BLaER1 treated with 17β-estradiol and CSF1 and Interleukin-3, amounts not matched to agents 10 nM and 100 nM (cell line): ENCODE measurements around the gene ADGRD2.

Experiments used
- H3K27ac ChIP-seq, 11 experiments: shearing (Covaris generic); formaldehyde crosslinking; 2 replicates each; pipeline ENCODE4 v1.8.1; 2022
- H3K27me3 ChIP-seq, 11 experiments: shearing (Covaris generic); formaldehyde crosslinking; 2 replicates each; pipeline ENCODE4 v1.8.1; 2022
- H3K36me3 ChIP-seq, 11 experiments: shearing (Covaris generic); formaldehyde crosslinking; 2 replicates each; pipeline ENCODE4 v1.8.1; 2022
- H3K4me1 ChIP-seq, 10 experiments: shearing (Covaris generic); formaldehyde crosslinking; 2 replicates each; pipeline ENCODE4 v1.8.1; 2022
- H3K4me2 ChIP-seq, 11 experiments: shearing (Covaris generic); formaldehyde crosslinking; 2 replicates each; pipeline ENCODE4 v1.8.1; 2022
- H3K4me3 ChIP-seq, 10 experiments: shearing (Covaris generic); formaldehyde crosslinking; 2 replicates each; pipeline ENCODE4 v1.8.1; 2022
- H3K9ac ChIP-seq, 11 experiments: shearing (Covaris generic); formaldehyde crosslinking; 2 replicates each; pipeline ENCODE4 v1.8.1; 2022
- H3K9me3 ChIP-seq, 11 experiments: shearing (Covaris generic); formaldehyde crosslinking; replicated peaks in 1 of 11; 2 replicates each; pipeline ENCODE4 v1.8.1; 2022
- H4K20me1 ChIP-seq, 11 experiments: shearing (Covaris generic); formaldehyde crosslinking; 2 replicates each; pipeline ENCODE4 v1.8.1; 2022
- Cebpa-rat ChIP-seq, 11 experiments: shearing (Covaris generic); IDR thresholded peaks; 2 replicates each; pipeline ENCODE4 v1.8.1; 2022

ADGRD2 gene

DNA sequence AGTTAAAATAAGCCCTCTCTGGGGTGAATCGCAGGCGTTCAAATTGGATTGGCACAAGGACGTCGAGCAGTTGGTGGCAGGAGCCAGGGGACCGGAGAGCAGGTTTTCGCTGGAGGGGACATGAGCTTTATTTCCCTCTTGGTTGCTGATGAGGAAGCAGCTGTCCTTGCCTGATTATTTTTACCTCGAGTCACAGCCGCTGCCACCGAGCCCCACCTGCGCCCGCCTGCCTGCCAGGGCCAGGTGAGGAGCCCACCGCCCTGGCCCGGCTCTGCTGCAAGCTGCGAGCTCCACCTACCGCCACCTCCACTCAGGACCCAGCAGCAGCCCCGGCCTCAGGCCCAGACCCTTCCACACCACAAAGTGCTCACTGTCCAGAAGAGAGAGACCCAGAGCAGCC, 9.0 kb upstream of the ADGRD2 start:
- H3K36me3 ChIP-seq = no peaks in the 10 kb centered on the region
- 0 out of 22 replicates have a peak overlapping the region, but pooled peaks of 4 of the 11 experiments have one; percentile 5 to 25 (median 18) for H3K9ac ChIP-seq
- no peak overlapping the region for H3K27ac ChIP-seq
- peaks cover 23 to 45% (median 37%) of the 10 kb centered on the region in 10 experiments for H3K4me1 ChIP-seq
- no peak for TF ChIP-seq Cebpa-rat (IDR thresholded peaks at IDR 0.05)
- no peak overlapping the region for H3K4me3 ChIP-seq
- peak overlapping the region; percentile 7 to 78 (median 66); a peak in 20 of 22 replicates for H3K4me2 ChIP-seq
- no peaks in the 10 kb centered on the region for H3K27me3 ChIP-seq
- H4K20me1 ChIP-seq = no peaks in the 10 kb centered on the region
- peaks cover 0 to 20% (median 11%) of the 10 kb centered on the region in 11 experiments; a peak in 14 of 22 replicates for H3K9me3 ChIP-seq

DNA sequence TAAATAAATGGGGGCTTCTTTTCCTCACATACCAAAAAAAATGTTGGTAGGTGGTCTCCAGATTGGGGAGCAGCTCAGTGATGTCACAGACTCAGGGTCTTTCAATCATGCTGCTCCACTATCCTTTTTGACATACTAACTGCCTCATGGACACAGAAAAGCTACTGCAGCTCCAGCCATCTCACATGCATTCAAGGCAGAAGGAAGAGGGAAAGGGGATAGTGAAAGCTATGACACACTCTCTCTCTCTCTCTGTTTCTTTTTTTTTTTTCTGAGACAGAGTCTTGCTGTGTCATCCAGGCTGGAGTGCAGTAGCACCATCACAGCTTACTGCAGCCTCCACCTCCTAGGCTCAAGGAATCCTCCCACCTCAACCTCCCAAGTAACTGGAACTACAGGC, 7.9 kb upstream of the ADGRD2 start:
- Histone ChIP-seq H3K27me3 (no peaks in the 10 kb centered on the region), H3K27ac (0 out of 22 replicates have a peak overlapping the region, but pooled peaks of 1 of the 11 experiments have one; percentile 16), H3K9ac (no peak overlapping the region), H3K4me1 (peaks cover 13 to 34% (median 27%) of the 10 kb centered on the region in 10 experiments; a peak in 18 of 20 replicates), H3K4me3 (no peak overlapping the region), H3K36me3 (no peaks in the 10 kb centered on the region), H3K4me2 (peak overlapping the region in 9 of 11 experiments; percentile 10 to 76 (median 38); a peak in 13 of 22 replicates), H3K9me3 (peaks cover 0 to 20% (median 11%) of the 10 kb centered on the region in 11 experiments; a peak in 14 of 22 replicates), H4K20me1 (no peaks in the 10 kb centered on the region; a peak in 1 of 22 replicates)
- no peak for TF ChIP-seq Cebpa-rat (IDR thresholded peaks at IDR 0.05)

DNA sequence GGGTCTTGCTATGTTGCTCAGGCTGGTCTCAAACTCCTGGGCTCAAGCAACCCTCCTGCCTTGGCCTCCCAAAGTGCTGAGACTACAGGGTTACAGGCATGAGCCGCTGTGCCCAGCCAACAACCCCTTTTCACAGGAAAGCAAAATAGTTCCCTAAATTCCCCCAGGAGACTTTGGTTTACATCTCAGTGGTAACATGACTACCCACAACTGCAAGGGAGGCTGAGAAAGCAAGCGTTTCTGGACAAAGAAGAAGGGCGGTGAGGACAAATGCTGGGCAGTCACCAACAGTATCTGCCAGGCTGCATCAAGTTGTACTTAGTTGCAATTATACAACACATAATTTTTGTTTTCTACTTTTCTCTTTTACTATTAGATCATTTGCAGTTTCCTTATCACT, 7.4 kb upstream of the ADGRD2 start:
- Histone ChIP-seq H3K36me3 (no peaks in the 10 kb centered on the region), H3K4me2 (peak overlapping the region in 9 of 11 experiments; percentile 10 to 46 (median 30); a peak in 14 of 22 replicates)
- no peak for TF ChIP-seq Cebpa-rat (IDR thresholded peaks at IDR 0.05)

DNA sequence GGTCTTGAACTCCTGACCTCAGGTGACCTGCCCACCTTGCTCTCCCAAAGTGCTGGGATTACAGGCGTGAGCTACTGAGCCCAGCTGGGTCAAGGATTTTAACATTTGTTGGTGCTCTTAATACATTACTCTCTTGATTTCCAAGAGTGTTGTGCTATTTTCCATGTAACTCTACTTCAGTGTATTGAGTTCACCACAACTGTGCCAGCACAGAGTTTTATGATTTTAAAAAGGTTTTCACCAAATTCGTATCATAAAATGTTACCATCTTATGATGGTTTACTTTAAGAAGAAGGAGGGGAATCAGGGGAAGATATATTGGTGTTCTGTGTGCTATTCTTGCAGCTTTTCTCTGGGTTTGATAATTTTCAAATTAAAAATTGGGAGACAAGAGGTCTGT, 6.6 kb upstream of the ADGRD2 start:
- Histone ChIP-seq H3K4me2 (no peak overlapping the region), H3K27me3 (no peaks in the 10 kb centered on the region), H3K27ac (no peak overlapping the region), H3K9ac (no peak overlapping the region), H3K4me3 (no peak overlapping the region), H3K9me3 (peaks cover 0 to 19% (median 11%) of the 10 kb centered on the region in 11 experiments; a peak in 14 of 22 replicates), H3K4me1 (peaks cover 12 to 34% (median 27%) of the 10 kb centered on the region in 10 experiments; a peak in 18 of 20 replicates), H3K36me3 (no peaks in the 10 kb centered on the region), H4K20me1 (no peaks in the 10 kb centered on the region; a peak in 1 of 22 replicates)
- no peak for TF ChIP-seq Cebpa-rat (IDR thresholded peaks at IDR 0.05)

More for the DNA sequence above, 7.4 kb upstream of the ADGRD2 start:
- Histone ChIP-seq H3K9ac (no peak overlapping the region), H3K27me3 (no peaks in the 10 kb centered on the region), H3K9me3 (peaks cover 0 to 20% (median 11%) of the 10 kb centered on the region in 11 experiments; a peak in 14 of 22 replicates), H3K4me3 (no peak overlapping the region), H3K4me1 (peaks cover 12 to 34% (median 27%) of the 10 kb centered on the region in 10 experiments; a peak in 18 of 20 replicates), H3K27ac (0 out of 22 replicates have a peak overlapping the region, but pooled peaks of 1 of the 11 experiments have one; percentile 16), H4K20me1 (no peaks in the 10 kb centered on the region; a peak in 1 of 22 replicates)

DNA sequence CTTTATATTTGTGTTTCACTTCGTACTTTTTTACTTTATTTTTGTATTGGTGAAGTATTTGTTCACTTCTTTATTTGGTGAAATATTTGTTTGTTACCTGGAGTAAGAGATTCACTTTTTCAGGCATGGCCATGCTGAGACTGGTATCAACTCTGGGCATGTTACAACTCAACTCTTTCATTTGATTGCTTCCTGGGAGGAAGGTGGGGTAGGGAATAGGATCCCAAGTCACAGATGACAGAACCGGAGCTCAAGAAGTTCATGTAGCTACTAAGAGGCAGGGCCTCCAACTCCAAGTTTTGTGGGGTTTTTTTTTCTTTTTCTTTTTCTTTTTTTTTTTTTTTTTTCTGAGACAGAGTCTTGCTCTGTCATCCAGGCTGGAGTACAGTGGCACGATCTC, 6.1 kb upstream of the ADGRD2 start:
- no peak overlapping the region for H3K9ac ChIP-seq
- no peak overlapping the region for H3K4me2 ChIP-seq
- no peak for TF ChIP-seq Cebpa-rat (IDR thresholded peaks at IDR 0.05)
- no peaks in the 10 kb centered on the region for H3K36me3 ChIP-seq
- no peaks in the 10 kb centered on the region for H3K27me3 ChIP-seq
- peaks cover 12 to 34% (median 27%) of the 10 kb centered on the region in 10 experiments; a peak in 18 of 20 replicates for H3K4me1 ChIP-seq
- H3K9me3 ChIP-seq = peaks cover 0 to 14% (median 7%) of the 10 kb centered on the region in 11 experiments; a peak in 14 of 22 replicates
- H4K20me1 ChIP-seq = no peaks in the 10 kb centered on the region; a peak in 1 of 22 replicates
- no peak overlapping the region for H3K4me3 ChIP-seq
- H3K27ac ChIP-seq = no peak overlapping the region

DNA sequence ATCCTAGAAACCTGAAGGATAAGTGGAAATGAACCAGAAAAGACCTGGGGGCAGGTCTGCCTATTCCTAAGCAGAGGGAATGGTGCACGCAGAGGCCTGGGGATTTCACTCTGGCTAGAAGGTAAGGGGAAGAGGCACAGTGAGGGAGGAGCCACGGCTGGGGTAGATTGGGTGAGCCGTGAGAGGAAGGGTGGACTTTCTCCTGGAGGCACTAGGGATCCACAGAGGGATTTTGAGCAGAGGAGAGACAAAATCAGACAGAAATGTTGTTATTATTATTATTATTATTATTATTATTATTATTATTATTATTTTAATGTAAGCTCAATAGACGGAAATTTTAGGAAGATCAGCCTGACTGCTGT, 3.0 kb upstream of the ADGRD2 start:
- no peak overlapping the region for H3K4me2 ChIP-seq
- H4K20me1 ChIP-seq = no peaks in the 10 kb centered on the region; a peak in 1 of 22 replicates
- no peaks in the 10 kb centered on the region for H3K36me3 ChIP-seq
- H3K9ac ChIP-seq = no peak overlapping the region
- TF ChIP-seq Cebpa-rat (IDR thresholded peaks at IDR 0.05) = no peak
- peaks cover 0 to 4% (median 3%) of the 10 kb centered on the region in 11 experiments; a peak in 13 of 22 replicates for H3K9me3 ChIP-seq
- H3K4me1 ChIP-seq = peaks cover 5 to 11% (median 8%) of the 10 kb centered on the region in 10 experiments; a peak in 17 of 20 replicates
- no peak overlapping the region for H3K27ac ChIP-seq
- H3K27me3 ChIP-seq = peaks cover 0 to 8% (median 0%) of the 10 kb centered on the region in 11 experiments; a peak in 1 of 22 replicates
- H3K4me3 ChIP-seq = no peak overlapping the region

DNA sequence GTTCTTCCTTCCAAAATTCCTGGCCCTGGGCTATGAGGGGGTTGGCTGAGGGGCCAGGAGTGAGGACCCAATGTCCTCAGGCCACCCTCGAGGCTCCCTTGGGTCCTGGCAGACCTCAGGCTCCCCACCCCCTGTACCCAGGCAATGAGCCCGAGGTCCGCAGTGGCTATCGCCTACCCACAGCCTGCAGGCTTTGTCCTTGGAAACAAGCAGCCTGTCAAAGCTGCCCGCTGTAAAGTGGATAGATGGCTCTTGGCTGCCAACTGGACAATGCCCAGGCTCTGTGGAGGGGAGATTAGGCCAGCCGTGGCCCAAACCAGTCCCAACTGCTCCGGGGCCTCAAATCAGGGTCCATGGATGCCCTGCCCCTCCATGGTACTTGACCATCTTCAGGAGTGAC, 2.2 kb upstream of the ADGRD2 start:
- Histone ChIP-seq H3K36me3 (no peaks in the 10 kb centered on the region), H4K20me1 (no peaks in the 10 kb centered on the region; a peak in 1 of 22 replicates), H3K4me1 (peaks cover 0 to 3% (median under 1%) of the 10 kb centered on the region in 10 experiments; a peak in 13 of 20 replicates), H3K27ac (no peak overlapping the region), H3K4me3 (no peak overlapping the region), H3K9ac (no peak overlapping the region), H3K4me2 (no peak overlapping the region), H3K9me3 (no peaks in the 10 kb centered on the region), H3K27me3 (peaks cover 0 to 8% (median 0%) of the 10 kb centered on the region in 11 experiments; a peak in 1 of 22 replicates)
- TF ChIP-seq Cebpa-rat (IDR thresholded peaks at IDR 0.05) = no peak

DNA sequence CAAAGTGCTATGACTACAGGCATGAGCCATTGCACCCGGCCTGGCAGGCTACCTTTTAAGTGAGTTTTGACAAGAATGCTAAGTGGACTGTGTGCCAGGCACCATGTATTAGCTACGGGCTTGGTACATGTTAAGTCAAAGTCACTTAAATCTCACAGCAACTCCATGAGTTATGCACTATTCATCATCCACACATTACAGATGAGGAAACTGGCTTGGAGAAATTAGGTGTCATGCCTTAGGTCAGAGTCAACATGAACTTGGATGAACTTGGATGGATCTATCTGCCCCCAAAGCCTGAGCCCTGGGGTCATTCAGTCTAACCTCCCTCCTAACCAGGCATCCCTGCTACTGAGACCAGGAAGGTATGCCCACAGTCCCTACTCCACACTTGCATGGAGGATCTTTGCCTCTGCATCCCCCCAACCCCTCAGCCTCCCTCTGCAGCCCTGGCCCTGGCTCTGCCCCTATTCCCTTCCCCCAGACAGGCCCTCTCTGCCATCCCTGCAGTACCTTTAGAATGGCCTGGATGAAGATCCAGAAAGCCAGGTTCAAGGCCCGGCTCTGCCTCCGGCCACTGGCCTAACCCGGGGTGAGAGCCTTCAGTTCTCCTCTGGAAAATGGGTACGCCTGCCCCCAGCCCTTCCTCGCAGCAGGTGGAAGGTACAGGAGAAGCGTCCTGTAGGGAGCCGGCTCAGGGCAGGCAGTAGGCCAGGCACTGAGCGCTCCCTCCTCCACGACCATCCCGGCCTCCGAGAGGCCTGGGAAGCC, 685 bp upstream of the ADGRD2 start:
- H3K4me3 ChIP-seq = no peak overlapping the region
- no peaks in the 10 kb centered on the region; a peak in 1 of 22 replicates for H4K20me1 ChIP-seq
- TF ChIP-seq Cebpa-rat (IDR thresholded peaks at IDR 0.05) = no peak
- no peaks in the 10 kb centered on the region for H3K36me3 ChIP-seq
- no peak overlapping the region for H3K9ac ChIP-seq
- peaks cover 0 to 8% (median 0%) of the 10 kb centered on the region in 11 experiments; a peak in 1 of 22 replicates for H3K27me3 ChIP-seq
- H3K4me2 ChIP-seq = no peak overlapping the region
- no peaks in the 10 kb centered on the region for H3K9me3 ChIP-seq
- no peaks in the 10 kb centered on the region for H3K4me1 ChIP-seq
- H3K27ac ChIP-seq = no peak overlapping the region
